Measurements from ENCODE around the gene RETREG3.

DNA sequence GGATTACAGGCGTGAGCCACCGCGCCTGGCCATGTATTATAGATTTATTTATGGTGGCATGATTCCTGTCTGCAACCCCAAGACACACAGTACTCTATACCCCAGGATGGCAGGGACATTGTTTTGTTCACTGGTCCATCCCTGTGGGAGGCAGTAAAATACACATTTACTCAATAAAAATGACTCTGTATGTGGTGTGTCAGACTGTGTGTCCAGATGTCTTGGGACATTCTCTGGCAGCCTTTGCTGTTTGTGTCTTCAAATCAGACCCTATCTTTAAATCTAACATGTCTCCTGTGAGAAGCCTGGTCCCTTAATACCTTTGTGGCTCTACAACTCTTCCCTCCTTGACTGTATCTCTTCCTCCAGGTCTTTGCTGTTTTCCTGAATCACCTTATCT lies 48.9 kb downstream of the RETREG3 start:
- TF ChIP-seq, protein P1, sequence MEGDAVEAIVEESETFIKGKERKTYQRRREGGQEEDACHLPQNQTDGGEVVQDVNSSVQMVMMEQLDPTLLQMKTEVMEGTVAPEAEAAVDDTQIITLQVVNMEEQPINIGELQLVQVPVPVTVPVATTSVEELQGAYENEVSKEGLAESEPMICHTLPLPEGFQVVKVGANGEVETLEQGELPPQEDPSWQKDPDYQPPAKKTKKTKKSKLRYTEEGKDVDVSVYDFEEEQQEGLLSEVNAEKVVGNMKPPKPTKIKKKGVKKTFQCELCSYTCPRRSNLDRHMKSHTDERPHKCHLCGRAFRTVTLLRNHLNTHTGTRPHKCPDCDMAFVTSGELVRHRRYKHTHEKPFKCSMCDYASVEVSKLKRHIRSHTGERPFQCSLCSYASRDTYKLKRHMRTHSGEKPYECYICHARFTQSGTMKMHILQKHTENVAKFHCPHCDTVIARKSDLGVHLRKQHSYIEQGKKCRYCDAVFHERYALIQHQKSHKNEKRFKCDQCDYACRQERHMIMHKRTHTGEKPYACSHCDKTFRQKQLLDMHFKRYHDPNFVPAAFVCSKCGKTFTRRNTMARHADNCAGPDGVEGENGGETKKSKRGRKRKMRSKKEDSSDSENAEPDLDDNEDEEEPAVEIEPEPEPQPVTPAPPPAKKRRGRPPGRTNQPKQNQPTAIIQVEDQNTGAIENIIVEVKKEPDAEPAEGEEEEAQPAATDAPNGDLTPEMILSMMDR (IDR thresholded peaks at IDR 0.05; ENCODE audit: low read depth, low read length, poor library complexity, severe bottlenecking) = no peak
- TF ChIP-seq EZH2phosphoT487 (IDR thresholded peaks at IDR 0.05; ENCODE audit: borderline replicate concordance, low read length) = no peak
